Measurements from ENCODE around the gene RAB11FIP4. TPM values are rescaled to one million over a fixed set of nuclear protein-coding genes. Genes with fewer than 3 reads are reported as not detected.

RAB11FIP4 gene
- total and polyA plus RNA-seq, 2 donors (not counting 3 experiments of a cell fraction or from before 2014, with no cell fraction given): 0.08 to 0.38 TPM

DNA sequence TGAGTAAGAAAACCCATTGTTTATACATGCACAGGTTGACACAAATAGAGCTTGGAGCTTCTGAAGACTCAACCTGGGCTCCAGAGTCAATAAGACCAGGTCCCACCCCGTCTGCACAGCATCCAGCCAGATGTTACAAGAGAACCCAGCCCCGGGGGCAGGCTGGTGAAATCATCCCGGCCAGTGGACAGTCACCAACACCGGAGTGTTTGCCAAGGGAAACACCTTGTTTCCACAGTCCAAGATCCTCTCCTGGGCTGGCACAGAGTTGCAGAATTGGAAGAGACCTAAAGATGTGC is 90.3 kb downstream of the RAB11FIP4 start:
- no peak overlapping the region for H3K27ac ChIP-seq (ENCODE audit: insufficient read depth, low read depth, low read length)
- FAIRE-seq: no peak
- BruUV-seq (replicated peaks): no TSS peak
- no peaks in the 10 kb centered on the region for H3K79me2 ChIP-seq (ENCODE audit: control insufficient read depth, insufficient read depth, low read length)
- H3K4me1 ChIP-seq (ENCODE audit: control insufficient read depth, extremely low read depth, insufficient read depth, low read length): no peaks in the 10 kb centered on the region
- no peaks in the 10 kb centered on the region for H3K9me1 ChIP-seq (replicated peaks; ENCODE audit: control insufficient read depth, extremely low read depth, insufficient read depth, low read length)
- no peaks in the 10 kb centered on the region for H3K36me3 ChIP-seq (ENCODE audit: control insufficient read depth in 2 of 2, extremely low read depth in 1 of 2, insufficient read depth in 2 of 2, low read length in 2 of 2)
- DNase-seq (ENCODE audit: low read depth, low spot score): no peak
- intact Hi-C loops (cut with micrococcal nuclease) (no loop called here), dilution Hi-C loops (cut with MboI; ENCODE audit: extremely low pct_ligation_motif_present, low sequenced_read_pairs) (no loop called here)
- H3K27me3 ChIP-seq (ENCODE audit: control insufficient read depth in 2 of 2, insufficient read depth in 2 of 2, low read length in 2 of 2): peaks cover 13 to 23% of the 10 kb centered on the region in 2 experiments
- no peaks in the 10 kb centered on the region for H3K9me3 ChIP-seq (replicated peaks; ENCODE audit: control insufficient read depth, insufficient read depth, low read length)
- H3K4me2 ChIP-seq (ENCODE audit: insufficient read depth, low read length): no peak overlapping the region
- H2AFZ ChIP-seq (ENCODE audit: low read depth, low read length): no peak overlapping the region
- no peaks in the 10 kb centered on the region for H4K20me1 ChIP-seq (replicated peaks; ENCODE audit: control insufficient read depth, extremely low read depth, insufficient read depth, low read length)
- ChIA-PET CTCF (interaction anchor here (1.2 kb wide), 1 partner anchor 27 kb away, joined by 3 read pairs; no protein-coding TSS in a partner anchor), POLR2A (no interaction called here)
- TF ChIP-seq, protein P1, sequence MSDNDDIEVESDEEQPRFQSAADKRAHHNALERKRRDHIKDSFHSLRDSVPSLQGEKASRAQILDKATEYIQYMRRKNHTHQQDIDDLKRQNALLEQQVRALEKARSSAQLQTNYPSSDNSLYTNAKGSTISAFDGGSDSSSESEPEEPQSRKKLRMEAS (IDR thresholded peaks at IDR 0.05; ENCODE audit: insufficient read depth, insufficient read length): no peak
- TF ChIP-seq MYC (IDR thresholded peaks at IDR 0.05; ENCODE audit: low read depth, low read length): no peak
- TF ChIP-seq JUN (IDR thresholded peaks at IDR 0.05; ENCODE audit: borderline replicate concordance, insufficient read depth, insufficient read length, low read depth): no peak
- TF ChIP-seq FOS (IDR thresholded peaks at IDR 0.05; ENCODE audit: borderline replicate concordance, insufficient read depth, low read length): no peak
- TF ChIP-seq GATA2 (IDR thresholded peaks at IDR 0.05; ENCODE audit: insufficient read depth, insufficient read length, low read depth, low read length): no peak
- no peak for TF ChIP-seq POLR2A (IDR thresholded peaks at IDR 0.05; ENCODE audit: low read depth, low read length)
- no peak for TF ChIP-seq EZH2 (IDR thresholded peaks at IDR 0.05; ENCODE audit: borderline replicate concordance, low read depth, low read length, severe bottlenecking)
- TF ChIP-seq, protein P2, sequence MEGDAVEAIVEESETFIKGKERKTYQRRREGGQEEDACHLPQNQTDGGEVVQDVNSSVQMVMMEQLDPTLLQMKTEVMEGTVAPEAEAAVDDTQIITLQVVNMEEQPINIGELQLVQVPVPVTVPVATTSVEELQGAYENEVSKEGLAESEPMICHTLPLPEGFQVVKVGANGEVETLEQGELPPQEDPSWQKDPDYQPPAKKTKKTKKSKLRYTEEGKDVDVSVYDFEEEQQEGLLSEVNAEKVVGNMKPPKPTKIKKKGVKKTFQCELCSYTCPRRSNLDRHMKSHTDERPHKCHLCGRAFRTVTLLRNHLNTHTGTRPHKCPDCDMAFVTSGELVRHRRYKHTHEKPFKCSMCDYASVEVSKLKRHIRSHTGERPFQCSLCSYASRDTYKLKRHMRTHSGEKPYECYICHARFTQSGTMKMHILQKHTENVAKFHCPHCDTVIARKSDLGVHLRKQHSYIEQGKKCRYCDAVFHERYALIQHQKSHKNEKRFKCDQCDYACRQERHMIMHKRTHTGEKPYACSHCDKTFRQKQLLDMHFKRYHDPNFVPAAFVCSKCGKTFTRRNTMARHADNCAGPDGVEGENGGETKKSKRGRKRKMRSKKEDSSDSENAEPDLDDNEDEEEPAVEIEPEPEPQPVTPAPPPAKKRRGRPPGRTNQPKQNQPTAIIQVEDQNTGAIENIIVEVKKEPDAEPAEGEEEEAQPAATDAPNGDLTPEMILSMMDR (IDR thresholded peaks at IDR 0.05; ENCODE audit: extremely low read depth in 1 of 2, insufficient read depth in 1 of 2, low read depth in 1 of 2, low read length in 2 of 2): no peak
- TF ChIP-seq POLR2AphosphoS5 (IDR thresholded peaks at IDR 0.05; ENCODE audit: insufficient read depth, low read depth, low read length): no peak
- no peak overlapping the region for H3K9ac ChIP-seq (replicated peaks; ENCODE audit: extremely low read depth, insufficient read depth, low read length)
- no peak overlapping the region for H3K4me3 ChIP-seq (replicated peaks in 1 of 3; ENCODE audit: insufficient read depth in 1 of 3, low read depth in 1 of 3, low read length in 3 of 3)
